CD14-positive monocyte (primary cell): ENCODE results near the gene GIMAP8. TPM values are rescaled to one million over a fixed set of nuclear protein-coding genes. Genes with fewer than 3 reads are reported as not detected.

Experiments used
- DNase-seq, 3 donors: peaks; one replicate each; pipeline ENCODE4 v3.0.0-alpha.2; 2011 to 2022
- H2AFZ ChIP-seq: 2 replicates; pipeline ENCODE4 v1.6.0; 2012; ENCODE audit warnings: mild to moderate bottlenecking, low read depth, low read length, inconsistent platforms; ENCODE audit not compliant: insufficient read depth, poor library complexity, severe bottlenecking
- H3K27ac ChIP-seq, 2 donors: 1 replicate in 1 of 2; 2 replicates in 1 of 2; pipeline ENCODE4 v1.5.1; 2012 to 2013; ENCODE audit warnings: low read length in 2 of 2, control low read depth in 1 of 2, inconsistent platforms in 1 of 2, low read depth in 1 of 2, mild to moderate bottlenecking in 1 of 2
- H3K27me3 ChIP-seq, 2 donors: one replicate each; pipeline versions ENCODE4 v1.6.0 to v1.6.1; 2011 to 2013; ENCODE audit warnings: low read length in 2 of 2; ENCODE audit not compliant: control insufficient read depth in 2 of 2, insufficient read depth in 2 of 2
- H3K36me3 ChIP-seq, 2 donors: replicated peaks in 1 of 2; 1 replicate in 1 of 2; 2 replicates in 1 of 2; pipeline versions ENCODE4 v1.5.1 to v1.6.1; 2012 to 2013; ENCODE audit warnings: low read length in 2 of 2, control low read depth in 1 of 2, inconsistent platforms in 1 of 2, mild to moderate bottlenecking in 1 of 2; ENCODE audit not compliant: insufficient read depth in 2 of 2, control insufficient read depth in 1 of 2
- H3K4me1 ChIP-seq, 2 donors: 1 replicate in 1 of 2; 2 replicates in 1 of 2; pipeline versions ENCODE4 v1.5.1 to v1.6.1; 2012 to 2013; ENCODE audit warnings: low read length in 2 of 2, control low read depth in 1 of 2, inconsistent platforms in 1 of 2, mild to moderate bottlenecking in 1 of 2, moderate library complexity in 1 of 2; ENCODE audit not compliant: insufficient read depth in 2 of 2, control insufficient read depth in 1 of 2
- H3K4me2 ChIP-seq: replicated peaks from 2 replicates; pipeline ENCODE3; 2012; ENCODE audit warnings: low read length, moderate library complexity, mild to moderate bottlenecking; ENCODE audit not compliant: poor library complexity, severe bottlenecking; ENCODE audit errors: extremely low read depth
- H3K4me3 ChIP-seq, 3 experiments: fragments of 200-600 bp in 1 of 3; sonication (generic) in 1 of 3; replicated peaks in 1 of 3; 1 replicate in 2 of 3; 2 replicates in 1 of 3; pipeline ENCODE4 v1.5.1; 2011 to 2013; ENCODE audit warnings: low read length in 3 of 3, mild to moderate bottlenecking in 3 of 3, control low read depth in 2 of 3, low read depth in 2 of 3, inconsistent platforms in 1 of 3, moderate library complexity in 1 of 3
- H3K79me2 ChIP-seq: 2 replicates; pipeline ENCODE4 v1.6.0; 2012; ENCODE audit warnings: mild to moderate bottlenecking, control low read depth, inconsistent platforms, low read length, moderate library complexity; ENCODE audit not compliant: insufficient read depth
- H3K9ac ChIP-seq: 2 replicates; pipeline ENCODE4 v1.6.0; 2017; ENCODE audit warnings: low read length, mild to moderate bottlenecking; ENCODE audit not compliant: insufficient read depth, poor library complexity, severe bottlenecking
- H3K9me3 ChIP-seq, 2 donors: replicated peaks in 1 of 2; 1 replicate in 1 of 2; 2 replicates in 1 of 2; pipeline versions ENCODE4 v1.5.1 to v1.6.1; 2012 to 2013; ENCODE audit warnings: low read length in 2 of 2, control low read depth in 1 of 2; ENCODE audit not compliant: control insufficient read depth in 1 of 2, insufficient read depth in 1 of 2
- H4K20me1 ChIP-seq: 2 replicates; pipeline ENCODE4 v1.6.0; 2012; ENCODE audit warnings: mild to moderate bottlenecking, low read length, control low read depth, moderate library complexity; ENCODE audit not compliant: insufficient read depth
- H3K27ac Mint-ChIP-seq, 7 donors: one replicate each; pipeline ENCODE4 v1.8.0; 2020; ENCODE audit warnings: mild to moderate bottlenecking in 7 of 7, mixed read lengths in 7 of 7, moderate library complexity in 6 of 7, inconsistent platforms in 2 of 7
- H3K27me3 Mint-ChIP-seq, 3 donors: one replicate each; pipeline ENCODE4 v1.8.0; 2021 to 2022; ENCODE audit warnings: low read depth in 3 of 3, mild to moderate bottlenecking in 3 of 3, mixed read lengths in 3 of 3, moderate library complexity in 3 of 3, inconsistent platforms in 1 of 3
- H3K36me3 Mint-ChIP-seq, 2 donors: one replicate each; pipeline ENCODE4 v1.8.0; 2020; ENCODE audit warnings: mixed read lengths in 2 of 2, inconsistent platforms in 1 of 2, mild to moderate bottlenecking in 1 of 2
- H3K4me1 Mint-ChIP-seq: one replicate; pipeline ENCODE4 v1.8.0; 2020; ENCODE audit warnings: mild to moderate bottlenecking, mixed read lengths
- H3K4me3 Mint-ChIP-seq, 2 donors: one replicate each; pipeline ENCODE4 v1.8.0; 2020; ENCODE audit warnings: mild to moderate bottlenecking in 2 of 2, mixed read lengths in 2 of 2, moderate library complexity in 1 of 2
- H3K9me3 Mint-ChIP-seq, 7 donors: one replicate each; pipeline ENCODE4 v1.8.0; 2020 to 2022; ENCODE audit warnings: mixed read lengths in 7 of 7, mild to moderate bottlenecking in 6 of 7, moderate library complexity in 6 of 7, inconsistent platforms in 2 of 7
- WGBS: methylation state at CpG from one replicate; pipeline ENCODE4 v1.1.5; 2013; ENCODE audit warnings: missing lambda C conversion rate; ENCODE audit not compliant: insufficient coverage; 5-methylcytosine and 5-hydroxymethylcytosine counted together
- intact Hi-C, 2 donors: fragments of 100-400 bp; cut with micrococcal nuclease; formaldehyde crosslinking; loops; one replicate each; pipeline versions ENCODE4 v1.15.0 to v1.15.1; 2023
- polyA plus RNA-seq, 3 donors: library from polyadenylated mRNA; depleted of rRNA in 1 of 3; unstranded in 2 of 3; stranded (reverse) in 1 of 3; fragments of 300-500 nt in 2 of 3; fragments of >200 nt in 1 of 3; fragmentation: Illumina TruSeq in 2 of 3; gene quantifications; 1 replicate in 2 of 3; 2 replicates in 1 of 3; pipeline ENCODE4 v1.2.3, GENCODE V29; 2012 to 2021
- TF ChIP-seq, protein P1 (sequence below): fragments of 200-600 bp; IDR thresholded peaks from one replicate; pipeline ENCODE4 v1.8.0; 2022; ENCODE audit warnings: antibody characterized with exemption, mild to moderate bottlenecking

Gene GIMAP8
- polyA plus RNA-seq, 3 donors, result 12.0 to 26.8 (median 22.5) TPM

DNA sequence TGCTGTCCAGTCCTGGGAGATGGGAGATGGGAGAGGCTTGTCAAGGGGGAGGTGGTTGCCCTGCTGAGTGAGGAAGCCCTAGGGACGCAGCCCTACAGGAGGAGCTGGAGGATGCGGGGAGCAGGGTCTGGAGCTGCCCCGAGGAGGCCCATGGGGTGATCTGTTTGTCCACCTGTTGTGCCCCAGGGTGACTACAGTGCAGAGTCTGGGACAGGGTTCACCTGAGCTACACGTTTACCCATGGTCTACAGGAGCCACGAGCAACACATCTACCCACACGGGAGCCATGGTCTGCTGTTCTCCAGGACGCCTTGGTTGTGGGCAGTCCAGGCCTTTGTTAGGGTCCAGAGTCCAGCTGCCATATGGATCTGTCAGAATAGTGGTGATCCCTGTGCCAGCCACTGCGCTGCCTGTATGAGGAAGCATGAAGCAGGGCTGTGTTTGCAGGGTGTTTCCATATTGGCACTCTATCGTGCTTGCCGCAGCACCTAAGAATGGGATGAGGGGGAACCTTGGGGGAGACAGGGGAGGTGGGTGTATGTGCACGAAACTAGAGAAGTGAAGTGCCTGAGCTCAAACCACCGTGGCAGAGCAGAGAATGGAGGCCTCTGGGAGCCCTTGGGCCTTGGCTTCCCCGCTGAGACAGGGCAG, 47.6 kb upstream of the GIMAP8 start:
- Mint-ChIP-seq H3K27me3 (peaks cover 1 to 5% (median 3%) of the 10 kb centered on the region in 3 donors), H3K27ac (no peak overlapping the region), H3K9me3 (no peaks in the 10 kb centered on the region), H3K4me1 (peaks cover 30% of the 10 kb centered on the region), H3K4me3 (no peak overlapping the region), H3K36me3 (peaks cover 14 to 19% of the 10 kb centered on the region in 2 donors)
- Histone ChIP-seq H4K20me1 (no peaks in the 10 kb centered on the region), H3K79me2 (no peaks in the 10 kb centered on the region), H3K27me3 (no peaks in the 10 kb centered on the region), H3K9ac (no peak overlapping the region), H3K9me3 (no peaks in the 10 kb centered on the region), H3K4me3 (no peak overlapping the region), H3K27ac (no peak overlapping the region), H3K36me3 (peaks cover 8 to 16% of the 10 kb centered on the region in 2 donors), H3K4me2 (no peak overlapping the region), H2AFZ (no peak overlapping the region), H3K4me1 (peaks cover 26 to 33% of the 10 kb centered on the region in 2 donors)
- 92% methylated on average over 12 of the region's 13 CpGs for WGBS
- no peak for DNase-seq
- TF ChIP-seq, protein P1, sequence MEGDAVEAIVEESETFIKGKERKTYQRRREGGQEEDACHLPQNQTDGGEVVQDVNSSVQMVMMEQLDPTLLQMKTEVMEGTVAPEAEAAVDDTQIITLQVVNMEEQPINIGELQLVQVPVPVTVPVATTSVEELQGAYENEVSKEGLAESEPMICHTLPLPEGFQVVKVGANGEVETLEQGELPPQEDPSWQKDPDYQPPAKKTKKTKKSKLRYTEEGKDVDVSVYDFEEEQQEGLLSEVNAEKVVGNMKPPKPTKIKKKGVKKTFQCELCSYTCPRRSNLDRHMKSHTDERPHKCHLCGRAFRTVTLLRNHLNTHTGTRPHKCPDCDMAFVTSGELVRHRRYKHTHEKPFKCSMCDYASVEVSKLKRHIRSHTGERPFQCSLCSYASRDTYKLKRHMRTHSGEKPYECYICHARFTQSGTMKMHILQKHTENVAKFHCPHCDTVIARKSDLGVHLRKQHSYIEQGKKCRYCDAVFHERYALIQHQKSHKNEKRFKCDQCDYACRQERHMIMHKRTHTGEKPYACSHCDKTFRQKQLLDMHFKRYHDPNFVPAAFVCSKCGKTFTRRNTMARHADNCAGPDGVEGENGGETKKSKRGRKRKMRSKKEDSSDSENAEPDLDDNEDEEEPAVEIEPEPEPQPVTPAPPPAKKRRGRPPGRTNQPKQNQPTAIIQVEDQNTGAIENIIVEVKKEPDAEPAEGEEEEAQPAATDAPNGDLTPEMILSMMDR, result no peak
- intact Hi-C loops, result no loop called here

DNA sequence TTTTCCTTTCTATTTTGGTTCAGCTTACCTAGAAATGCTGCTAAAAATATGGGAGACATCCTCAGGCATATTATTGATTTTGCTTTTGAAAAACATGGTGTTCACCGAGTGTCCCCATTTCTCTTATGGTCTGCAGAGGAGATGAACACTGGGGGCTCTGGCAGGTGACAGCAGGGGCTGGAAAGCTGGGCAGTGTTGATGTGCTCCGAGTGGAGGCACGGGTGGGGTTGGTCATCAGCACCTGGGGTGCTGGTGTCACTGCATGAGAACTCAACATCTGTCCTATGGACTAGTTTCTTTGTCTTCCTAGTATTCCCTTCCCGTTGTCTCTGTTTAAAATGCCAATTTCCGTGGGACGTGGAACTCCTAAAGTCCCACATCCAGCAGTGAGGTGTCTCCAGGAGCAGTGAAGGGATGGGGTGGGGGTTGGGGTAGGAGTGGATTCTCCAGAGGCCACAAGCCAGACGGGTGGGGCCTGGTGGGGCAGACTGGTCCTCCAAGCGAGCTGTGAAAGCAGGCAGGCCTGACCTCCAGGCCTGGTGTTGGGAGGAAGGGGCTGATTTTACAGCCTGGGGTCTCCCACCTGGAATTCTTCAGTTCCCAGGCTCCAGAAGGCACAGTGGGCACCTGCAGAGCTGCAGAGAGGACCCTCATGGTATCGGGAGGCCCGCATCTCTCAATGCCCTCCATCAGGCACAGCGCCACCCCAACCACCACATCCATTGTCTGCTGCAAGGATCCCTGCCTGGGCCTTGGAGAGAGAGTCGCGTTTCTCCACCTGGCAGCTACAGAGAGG, 46.9 kb upstream of the GIMAP8 start:
- Mint-ChIP-seq H3K36me3 (peaks cover 6 to 13% of the 10 kb centered on the region in 2 donors), H3K4me1 (peaks cover 30% of the 10 kb centered on the region), H3K4me3 (peak overlapping the region; percentile 94 to 96), H3K27me3 (peaks cover 1 to 5% (median 3%) of the 10 kb centered on the region in 3 donors), H3K9me3 (no peaks in the 10 kb centered on the region), H3K27ac (peak overlapping the region in 1 of 7 donors; percentile 80)
- no peaks in the 10 kb centered on the region for H3K9me3 ChIP-seq
- H4K20me1 ChIP-seq, result no peaks in the 10 kb centered on the region
- H3K36me3 ChIP-seq, result peaks cover under 1 to 8% of the 10 kb centered on the region in 2 donors
- H3K27me3 ChIP-seq, result no peaks in the 10 kb centered on the region
- no peak overlapping the region for H3K27ac ChIP-seq
- no peaks in the 10 kb centered on the region for H3K79me2 ChIP-seq
- H3K4me3 ChIP-seq, result peak overlapping the region in 1 of 3 experiments; percentile 84
- TF ChIP-seq, protein P1, result no peak
- H3K4me2 ChIP-seq, result peak overlapping the region; percentile 95
- peaks cover 26 to 33% of the 10 kb centered on the region in 2 donors for H3K4me1 ChIP-seq
- DNase-seq, result no peak
- WGBS, result 92% methylated on average over 13 of the region's 13 CpGs
- no peak overlapping the region for H3K9ac ChIP-seq
- peak overlapping the region; percentile 95 for H2AFZ ChIP-seq
- intact Hi-C loops, result no loop called here
